Measurements from ENCODE around the gene EIF2B1. TPM values are rescaled to one million over a fixed set of nuclear protein-coding genes. Genes with fewer than 3 reads are reported as not detected.
"Not testable (repeated sequence)": the region's sequence is repeated elsewhere in the genome, so short reads cannot be mapped to it uniquely, and the experiment has no call there.

EIF2B1 gene
- total RNA-seq, 1 donor from 2014 or later = 63.8 TPM

DNA sequence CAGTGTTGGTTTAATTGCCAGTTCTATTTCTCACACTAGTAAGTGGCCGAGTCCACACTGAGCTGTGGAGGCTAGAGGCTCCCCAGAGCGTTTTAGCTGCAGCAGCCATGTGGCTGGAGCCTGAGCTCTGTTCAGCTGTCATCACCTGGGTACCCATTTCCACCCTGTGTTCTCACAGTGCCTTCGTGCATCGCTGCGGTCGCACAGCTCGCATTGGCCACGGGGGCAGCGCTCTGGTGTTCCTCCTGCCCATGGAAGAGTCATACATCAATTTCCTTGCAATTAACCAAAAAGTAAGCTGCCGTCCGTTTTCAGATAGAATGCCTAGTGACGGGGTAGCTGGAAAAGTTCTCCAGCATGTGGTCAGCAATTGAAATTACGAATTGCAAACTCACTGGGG, 15.9 kb downstream of the EIF2B1 start:
- Mint-ChIP-seq H3K36me3 (ENCODE audit: low read depth) (peaks cover 24% of the 10 kb centered on the region), H3K27ac (ENCODE audit: unreplicated experiment) (no peak overlapping the region), H3K4me3 (no peak overlapping the region), H3K27me3 (ENCODE audit: low read depth) (no peaks in the 10 kb centered on the region), H3K4me1 (no peaks in the 10 kb centered on the region), H3K9me3 (no peaks in the 10 kb centered on the region)
- no peak for TF ChIP-seq CTCF (conservative IDR thresholded peaks at IDR 0.05)
- DNase-seq (ENCODE audit: low read depth, low spot score) = no peak

GRCh38 chr12:123617144-123617543, 16.3 kb downstream of the EIF2B1 start:
- no peak for TF ChIP-seq CTCF (conservative IDR thresholded peaks at IDR 0.05)
- Mint-ChIP-seq H3K27ac (ENCODE audit: unreplicated experiment) (no peak overlapping the region), H3K4me3 (no peak overlapping the region), H3K36me3 (ENCODE audit: low read depth) (peaks cover 28% of the 10 kb centered on the region), H3K9me3 (no peaks in the 10 kb centered on the region), H3K27me3 (ENCODE audit: low read depth) (no peaks in the 10 kb centered on the region), H3K4me1 (no peaks in the 10 kb centered on the region)
- DNase-seq (ENCODE audit: low read depth, low spot score) = no peak

DNA sequence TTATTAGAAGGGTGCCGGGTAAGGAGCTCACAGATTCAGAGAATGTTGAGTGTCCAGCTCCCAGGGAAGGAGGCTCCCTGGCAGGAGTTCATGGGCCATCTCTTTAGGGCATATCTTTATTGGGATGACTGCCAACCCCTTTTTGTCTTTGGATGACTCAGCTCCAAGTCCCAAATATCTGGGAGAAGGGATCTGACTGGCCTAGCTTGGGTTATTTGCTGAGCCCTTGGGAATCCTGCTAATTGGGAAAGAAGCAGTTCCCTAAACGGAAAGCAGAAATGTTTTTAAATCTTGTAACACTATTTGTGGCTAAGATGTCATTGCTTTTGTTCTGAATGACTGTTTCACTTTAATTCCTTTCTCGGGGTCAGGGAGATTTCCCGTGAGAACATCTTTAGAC, 19.0 kb downstream of the EIF2B1 start:
- H3K27ac Mint-ChIP-seq (ENCODE audit: unreplicated experiment) = no peak overlapping the region
- H3K4me1 Mint-ChIP-seq = no peaks in the 10 kb centered on the region
- H3K27me3 Mint-ChIP-seq (ENCODE audit: low read depth) = no peaks in the 10 kb centered on the region
- H3K9me3 Mint-ChIP-seq = no peaks in the 10 kb centered on the region
- H3K4me3 Mint-ChIP-seq = no peak overlapping the region
- peaks cover 28% of the 10 kb centered on the region for H3K36me3 Mint-ChIP-seq (ENCODE audit: low read depth)
- TF ChIP-seq CTCF (conservative IDR thresholded peaks at IDR 0.05) = no peak
- no peak for DNase-seq (ENCODE audit: low read depth, low spot score)

DNA sequence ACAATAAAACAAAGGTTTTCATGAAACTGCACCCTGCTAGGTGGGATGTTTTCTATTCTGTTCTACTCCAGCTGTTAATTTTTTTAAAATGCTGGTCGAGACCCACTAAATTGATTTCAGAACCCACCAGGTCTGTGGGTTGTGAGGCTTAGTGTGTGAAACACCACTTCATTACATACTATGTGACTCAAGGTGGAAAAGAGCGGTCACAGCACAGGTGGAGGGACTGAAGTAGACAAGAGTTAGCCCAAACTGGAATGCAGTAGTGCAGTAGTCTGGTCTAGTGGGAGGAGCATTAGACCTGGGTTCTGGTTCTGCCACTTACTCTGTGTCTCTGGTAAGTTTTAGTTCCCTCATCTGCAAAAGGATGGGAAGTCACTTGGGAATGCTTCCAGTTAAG, 19.4 kb downstream of the EIF2B1 start:
- H3K4me3 Mint-ChIP-seq = no peak overlapping the region
- no peaks in the 10 kb centered on the region for H3K4me1 Mint-ChIP-seq
- H3K27ac Mint-ChIP-seq (ENCODE audit: unreplicated experiment) = no peak overlapping the region
- no peak for TF ChIP-seq CTCF (conservative IDR thresholded peaks at IDR 0.05)
- H3K36me3 Mint-ChIP-seq (ENCODE audit: low read depth) = peaks cover 28% of the 10 kb centered on the region
- no peaks in the 10 kb centered on the region for H3K27me3 Mint-ChIP-seq (ENCODE audit: low read depth)
- no peaks in the 10 kb centered on the region for H3K9me3 Mint-ChIP-seq
- no peak for DNase-seq (ENCODE audit: low read depth, low spot score)

- TF ChIP-seq CTCF (conservative IDR thresholded peaks at IDR 0.05) = no peak
- Mint-ChIP-seq H3K27me3 (ENCODE audit: low read depth) (no peaks in the 10 kb centered on the region), H3K27ac (ENCODE audit: unreplicated experiment) (no peak overlapping the region), H3K36me3 (ENCODE audit: low read depth) (peaks cover 23% of the 10 kb centered on the region), H3K4me1 (peaks cover 1% of the 10 kb centered on the region), H3K4me3 (no peak overlapping the region), H3K9me3 (no peaks in the 10 kb centered on the region)
- DNase-seq (ENCODE audit: low read depth, low spot score) = no peak
Observed at GRCh38 chr12:123608182-123608581, 25.3 kb downstream of the EIF2B1 start.

- no peak for DNase-seq (ENCODE audit: low read depth, low spot score)
- Mint-ChIP-seq H3K36me3 (ENCODE audit: low read depth) (peaks cover 23% of the 10 kb centered on the region), H3K4me3 (no peak overlapping the region), H3K27me3 (ENCODE audit: low read depth) (no peaks in the 10 kb centered on the region), H3K27ac (ENCODE audit: unreplicated experiment) (no peak overlapping the region), H3K9me3 (no peaks in the 10 kb centered on the region), H3K4me1 (peaks cover 5% of the 10 kb centered on the region)
- no peak for TF ChIP-seq CTCF (conservative IDR thresholded peaks at IDR 0.05)
Observed at GRCh38 chr12:123607756-123608155, 25.7 kb downstream of the EIF2B1 start.

DNA sequence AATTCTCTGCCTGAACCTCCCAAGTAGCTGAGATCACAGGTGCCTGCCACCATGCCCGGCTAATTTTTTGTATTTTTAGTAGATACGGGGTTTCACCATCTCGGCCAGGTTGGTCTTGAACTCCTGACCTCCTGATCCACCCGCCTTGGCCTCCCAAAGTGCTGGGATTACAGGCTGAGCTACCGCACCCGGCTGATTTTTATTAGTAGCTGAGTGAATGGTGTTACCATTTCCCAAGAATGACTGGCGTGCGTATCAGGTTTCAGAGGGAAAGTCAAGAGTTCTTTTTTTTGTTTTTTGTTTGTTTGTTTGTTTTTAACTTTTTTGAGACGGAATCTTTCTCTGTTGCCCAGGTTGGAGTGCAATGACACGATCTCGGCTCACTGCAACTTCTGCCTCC, 30.0 kb downstream of the EIF2B1 start:
- not testable (repeated sequence) for H3K9me3 Mint-ChIP-seq; H3K27me3 Mint-ChIP-seq (ENCODE audit: low read depth); H3K27ac Mint-ChIP-seq (ENCODE audit: unreplicated experiment); DNase-seq (ENCODE audit: low read depth, low spot score)
- Mint-ChIP-seq H3K4me1 (peaks cover 23% of the 10 kb centered on the region), H3K36me3 (ENCODE audit: low read depth) (peaks cover 13% of the 10 kb centered on the region), H3K4me3 (peak overlapping the region; percentile 92)
